ENCODE results near the gene ZNF227.

Gene ZNF227

DNA sequence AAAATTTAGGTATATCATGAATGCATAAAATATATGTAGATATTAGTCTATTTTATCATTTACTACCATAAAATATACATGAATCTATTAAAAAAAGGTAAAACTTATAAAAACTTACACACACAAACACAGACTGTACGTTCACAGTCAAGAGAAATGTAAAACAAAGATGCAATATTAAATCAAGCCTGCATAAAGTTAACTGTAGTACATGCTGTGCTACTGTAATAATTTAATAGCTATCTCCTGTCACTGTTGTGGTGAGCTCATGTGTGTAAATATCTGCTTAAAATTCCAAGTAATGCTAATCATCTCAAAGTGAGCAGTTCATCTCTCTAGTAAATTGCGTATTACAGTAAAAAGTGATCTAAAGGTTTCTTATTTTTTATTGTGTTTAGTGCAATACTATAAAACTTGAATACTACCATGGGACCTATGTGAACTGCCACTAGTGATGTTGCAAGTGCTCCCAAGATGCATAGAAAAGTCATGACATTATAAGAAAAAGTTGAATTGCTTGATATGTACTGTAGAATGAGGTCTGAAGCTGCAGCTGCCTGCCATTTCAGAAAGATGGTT is 46.6 kb downstream of the ZNF227 start:
- Histone ChIP-seq H3K18ac (ENCODE audit: low read depth in 1 of 2, low read length in 2 of 2) (no peak overlapping the region), H2BK12ac (ENCODE audit: low read length in 2 of 2) (no peak overlapping the region), H3K36me3 (ENCODE audit: control insufficient read depth in 1 of 2, insufficient read depth in 2 of 2, low read depth in 1 of 2, low read length in 2 of 2) (no peaks in the 10 kb centered on the region), H3K79me1 (replicated peaks; ENCODE audit: low read length, poor library complexity, severe bottlenecking) (no peaks in the 10 kb centered on the region), H2AFZ (ENCODE audit: low read depth, low read length) (no peak overlapping the region), H2BK15ac (ENCODE audit: low read depth, poor library complexity, severe bottlenecking) (no peak overlapping the region), H2AK5ac (ENCODE audit: low read length, severe bottlenecking) (no peak overlapping the region), H3K4me3 (ENCODE audit: insufficient read depth in 1 of 2, low read depth in 1 of 2, low read length in 2 of 2) (no peak overlapping the region), H3K9ac (ENCODE audit: low read length) (no peak overlapping the region), H3K4me2 (ENCODE audit: low read length, poor library complexity, severe bottlenecking) (no peak overlapping the region), H3K27me3 (ENCODE audit: control insufficient read depth in 1 of 2, insufficient read depth in 1 of 2, low read length in 2 of 2) (no peaks in the 10 kb centered on the region), H4K8ac (ENCODE audit: low read length) (no peak overlapping the region), H2BK120ac (ENCODE audit: low read depth, low read length) (no peak overlapping the region), H4K91ac (ENCODE audit: low read length) (no peak overlapping the region), H2BK5ac (ENCODE audit: low read depth, low read length, poor library complexity, severe bottlenecking) (no peak overlapping the region), H3K23ac (ENCODE audit: low read length in 2 of 2) (no peak overlapping the region), H3K4ac (ENCODE audit: low read depth in 1 of 2, low read length in 2 of 2) (no peak overlapping the region), H3K14ac (ENCODE audit: low read length in 2 of 2) (no peak overlapping the region), H3K9me3 (ENCODE audit: control insufficient read depth, low read length) (peaks cover 61% of the 10 kb centered on the region), H3K4me1 (ENCODE audit: control insufficient read depth, insufficient read depth, low read depth, low read length) (peaks cover 4% of the 10 kb centered on the region), H3K27ac (ENCODE audit: low read length, poor library complexity, severe bottlenecking) (no peak overlapping the region)
- no CpG with 5 or more reads among the region's 2 CpGs for WGBS
- DNase-seq: no peak

DNA sequence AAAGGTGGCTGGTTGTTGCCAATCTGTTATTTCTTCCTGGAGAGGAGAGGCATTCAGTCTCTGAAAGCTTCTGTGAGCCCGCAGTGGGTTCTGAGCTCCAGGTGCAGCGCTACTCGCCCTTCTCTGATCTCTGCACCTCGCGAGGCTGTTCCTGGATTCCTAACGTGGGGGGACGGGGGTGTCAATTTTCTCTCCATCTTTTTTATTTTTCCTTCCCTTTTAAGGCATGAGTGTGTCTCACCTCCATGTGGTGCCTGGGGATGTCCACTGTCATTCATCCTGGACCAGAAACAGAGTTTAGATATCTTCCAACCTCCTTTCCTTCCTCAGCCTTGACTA is 48.0 kb downstream of the ZNF227 start:
- H2AFZ ChIP-seq (ENCODE audit: low read depth, low read length): no peak overlapping the region
- H3K79me1 ChIP-seq (replicated peaks; ENCODE audit: low read length, poor library complexity, severe bottlenecking): no peaks in the 10 kb centered on the region
- no peak overlapping the region for H4K8ac ChIP-seq (ENCODE audit: low read length)
- no peak overlapping the region for H3K27ac ChIP-seq (ENCODE audit: low read length, poor library complexity, severe bottlenecking)
- H3K23ac ChIP-seq (ENCODE audit: low read length in 2 of 2): no peak overlapping the region
- peaks cover 54% of the 10 kb centered on the region for H3K9me3 ChIP-seq (ENCODE audit: control insufficient read depth, low read length)
- H3K27me3 ChIP-seq (ENCODE audit: control insufficient read depth in 1 of 2, insufficient read depth in 1 of 2, low read length in 2 of 2): no peaks in the 10 kb centered on the region
- no peak overlapping the region for H4K91ac ChIP-seq (ENCODE audit: low read length)
- no peak overlapping the region for H3K14ac ChIP-seq (ENCODE audit: low read length in 2 of 2)
- H3K4me2 ChIP-seq (ENCODE audit: low read length, poor library complexity, severe bottlenecking): peak overlapping the region; percentile 55
- WGBS: 31% methylated on average over 7 of the region's 7 CpGs
- no peak overlapping the region for H3K4ac ChIP-seq (ENCODE audit: low read depth in 1 of 2, low read length in 2 of 2)
- no peak overlapping the region for H2BK15ac ChIP-seq (ENCODE audit: low read depth, poor library complexity, severe bottlenecking)
- H3K4me1 ChIP-seq (ENCODE audit: control insufficient read depth, insufficient read depth, low read depth, low read length): peaks cover 4% of the 10 kb centered on the region
- no peak overlapping the region for H3K9ac ChIP-seq (ENCODE audit: low read length)
- no peaks in the 10 kb centered on the region for H3K36me3 ChIP-seq (ENCODE audit: control insufficient read depth in 1 of 2, insufficient read depth in 2 of 2, low read depth in 1 of 2, low read length in 2 of 2)
- H2BK120ac ChIP-seq (ENCODE audit: low read depth, low read length): no peak overlapping the region
- no peak overlapping the region for H2AK5ac ChIP-seq (ENCODE audit: low read length, severe bottlenecking)
- H2BK12ac ChIP-seq (ENCODE audit: low read length in 2 of 2): no peak overlapping the region
- H2BK5ac ChIP-seq (ENCODE audit: low read depth, low read length, poor library complexity, severe bottlenecking): no peak overlapping the region
- no peak for DNase-seq
- no peak overlapping the region for H3K18ac ChIP-seq (ENCODE audit: low read depth in 1 of 2, low read length in 2 of 2)
- H3K4me3 ChIP-seq (ENCODE audit: insufficient read depth in 1 of 2, low read depth in 1 of 2, low read length in 2 of 2): peak overlapping the region in 1 of 2 experiments; percentile 73

DNA sequence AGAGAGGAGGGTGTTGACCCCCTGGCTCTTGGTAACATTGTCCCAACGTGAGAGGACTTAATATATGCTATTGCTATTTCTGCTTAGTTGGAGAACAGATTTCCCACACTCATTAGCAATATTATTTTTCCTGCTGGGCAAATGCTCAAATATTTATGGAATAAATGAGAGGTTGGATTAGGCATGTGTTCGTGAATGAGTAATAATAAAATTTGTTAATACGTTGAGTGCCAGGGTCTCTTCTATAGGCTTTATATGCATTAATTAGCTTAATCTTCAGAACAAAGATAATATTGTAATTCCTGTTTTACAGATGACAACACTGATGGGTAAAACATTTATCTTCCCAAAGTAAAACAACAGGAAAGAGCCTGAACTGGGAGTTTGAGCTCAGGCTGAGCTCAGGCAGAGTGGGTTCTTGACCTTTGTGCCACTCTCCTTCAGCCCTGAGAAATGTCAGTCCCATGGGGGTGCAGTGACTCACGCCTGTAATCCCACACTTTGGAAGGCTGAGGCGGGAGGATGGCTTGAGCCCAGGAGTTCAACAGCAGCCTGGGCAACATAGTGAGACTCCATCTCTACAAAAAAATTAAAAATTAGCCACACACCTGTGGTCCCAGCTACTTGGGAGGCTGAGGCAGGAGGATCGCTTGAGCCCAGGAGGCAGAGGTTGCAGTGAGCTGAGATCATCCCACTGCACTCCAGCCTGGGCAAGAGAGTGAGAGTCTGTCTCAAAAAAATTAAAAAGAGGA is 48.5 kb downstream of the ZNF227 start:
- H3K9me3 ChIP-seq (ENCODE audit: control insufficient read depth, low read length): peaks cover 50% of the 10 kb centered on the region
- H3K27me3 ChIP-seq (ENCODE audit: control insufficient read depth in 1 of 2, insufficient read depth in 1 of 2, low read length in 2 of 2): no peaks in the 10 kb centered on the region
- H4K8ac ChIP-seq (ENCODE audit: low read length): no peak overlapping the region
- DNase-seq: peak; percentile 23
- H3K4me3 ChIP-seq (ENCODE audit: insufficient read depth in 1 of 2, low read depth in 1 of 2, low read length in 2 of 2): peak overlapping the region in 1 of 2 experiments; percentile 73
- H3K4ac ChIP-seq (ENCODE audit: low read depth in 1 of 2, low read length in 2 of 2): no peak overlapping the region
- no peak overlapping the region for H2BK15ac ChIP-seq (ENCODE audit: low read depth, poor library complexity, severe bottlenecking)
- no peak overlapping the region for H3K9ac ChIP-seq (ENCODE audit: low read length)
- no peak overlapping the region for H2AK5ac ChIP-seq (ENCODE audit: low read length, severe bottlenecking)
- H4K91ac ChIP-seq (ENCODE audit: low read length): no peak overlapping the region
- H3K14ac ChIP-seq (ENCODE audit: low read length in 2 of 2): no peak overlapping the region
- no peak overlapping the region for H3K23ac ChIP-seq (ENCODE audit: low read length in 2 of 2)
- H3K18ac ChIP-seq (ENCODE audit: low read depth in 1 of 2, low read length in 2 of 2): no peak overlapping the region
- H3K36me3 ChIP-seq (ENCODE audit: control insufficient read depth in 1 of 2, insufficient read depth in 2 of 2, low read depth in 1 of 2, low read length in 2 of 2): peaks cover 0 to under 1% of the 10 kb centered on the region in 2 experiments
- H3K4me2 ChIP-seq (ENCODE audit: low read length, poor library complexity, severe bottlenecking): peak overlapping the region; percentile 55
- no peak overlapping the region for H2BK5ac ChIP-seq (ENCODE audit: low read depth, low read length, poor library complexity, severe bottlenecking)
- peaks cover 4% of the 10 kb centered on the region for H3K4me1 ChIP-seq (ENCODE audit: control insufficient read depth, insufficient read depth, low read depth, low read length)
- H3K79me1 ChIP-seq (replicated peaks; ENCODE audit: low read length, poor library complexity, severe bottlenecking): no peaks in the 10 kb centered on the region
- WGBS: 58% methylated on average over 3 of the region's 6 CpGs
- no peak overlapping the region for H3K27ac ChIP-seq (ENCODE audit: low read length, poor library complexity, severe bottlenecking)
- H2BK12ac ChIP-seq (ENCODE audit: low read length in 2 of 2): no peak overlapping the region
- H2AFZ ChIP-seq (ENCODE audit: low read depth, low read length): no peak overlapping the region
- no peak overlapping the region for H2BK120ac ChIP-seq (ENCODE audit: low read depth, low read length)

DNA sequence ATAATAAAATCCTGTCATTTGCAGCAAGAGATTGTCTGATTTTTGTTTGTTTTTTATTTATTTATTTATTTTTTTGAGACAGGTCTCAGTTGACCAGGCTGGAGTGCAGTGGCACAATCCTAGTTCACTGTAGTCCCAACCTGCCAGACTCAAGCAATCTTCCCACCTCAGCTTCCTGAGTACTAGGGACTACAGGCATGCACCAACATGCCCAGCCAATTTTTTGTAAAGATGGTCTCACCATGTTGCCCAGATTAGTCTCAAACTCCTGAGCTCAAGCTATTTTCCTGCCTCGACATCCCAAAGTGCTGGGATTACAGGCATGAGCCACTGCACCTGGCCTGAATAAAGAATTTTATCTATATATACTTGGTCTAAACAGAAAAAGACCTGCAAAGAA is 65.0 kb downstream of the ZNF227 start:
- Histone ChIP-seq H3K9ac (ENCODE audit: low read length) (no peak overlapping the region), H3K4ac (ENCODE audit: low read depth in 1 of 2, low read length in 2 of 2) (no peak overlapping the region), H2BK120ac (ENCODE audit: low read depth, low read length) (no peak overlapping the region), H3K36me3 (ENCODE audit: control insufficient read depth in 1 of 2, insufficient read depth in 2 of 2, low read depth in 1 of 2, low read length in 2 of 2) (peaks cover 0 to 10% of the 10 kb centered on the region in 2 experiments), H2BK12ac (ENCODE audit: low read length in 2 of 2) (no peak overlapping the region), H2AFZ (ENCODE audit: low read depth, low read length) (no peak overlapping the region), H2BK15ac (ENCODE audit: low read depth, poor library complexity, severe bottlenecking) (no peak overlapping the region), H3K9me3 (ENCODE audit: control insufficient read depth, low read length) (peaks cover 55% of the 10 kb centered on the region), H4K91ac (ENCODE audit: low read length) (no peak overlapping the region), H2AK5ac (ENCODE audit: low read length, severe bottlenecking) (no peak overlapping the region), H3K27ac (ENCODE audit: low read length, poor library complexity, severe bottlenecking) (no peak overlapping the region), H3K4me1 (ENCODE audit: control insufficient read depth, insufficient read depth, low read depth, low read length) (no peaks in the 10 kb centered on the region), H3K4me3 (ENCODE audit: insufficient read depth in 1 of 2, low read depth in 1 of 2, low read length in 2 of 2) (no peak overlapping the region), H3K14ac (ENCODE audit: low read length in 2 of 2) (no peak overlapping the region), H3K4me2 (ENCODE audit: low read length, poor library complexity, severe bottlenecking) (no peak overlapping the region), H4K8ac (ENCODE audit: low read length) (no peak overlapping the region), H3K27me3 (ENCODE audit: control insufficient read depth in 1 of 2, insufficient read depth in 1 of 2, low read length in 2 of 2) (no peaks in the 10 kb centered on the region), H3K18ac (ENCODE audit: low read depth in 1 of 2, low read length in 2 of 2) (no peak overlapping the region), H3K79me1 (replicated peaks; ENCODE audit: low read length, poor library complexity, severe bottlenecking) (no peaks in the 10 kb centered on the region), H3K23ac (ENCODE audit: low read length in 2 of 2) (no peak overlapping the region), H2BK5ac (ENCODE audit: low read depth, low read length, poor library complexity, severe bottlenecking) (no peak overlapping the region)
- no CpG with 5 or more reads among the region's 1 CpG for WGBS
- DNase-seq: no peak

Measured in mesenchymal stem cell (in vitro differentiated cells and primary cell).